CD14-positive monocyte (primary cell): ENCODE data around the gene TBC1D5. TPM values are rescaled to one million over a fixed set of nuclear protein-coding genes. Genes with fewer than 3 reads are reported as not detected.

ENCODE experiments used
- DNase-seq, 3 donors: peaks; one replicate each; pipeline ENCODE4 v3.0.0-alpha.2; 2011 to 2022
- H2AFZ ChIP-seq: 2 replicates; pipeline ENCODE4 v1.6.0; 2012; ENCODE audit warnings: mild to moderate bottlenecking, low read depth, low read length, inconsistent platforms; ENCODE audit not compliant: insufficient read depth, poor library complexity, severe bottlenecking
- H3K27ac ChIP-seq, 2 donors: 1 replicate in 1 of 2; 2 replicates in 1 of 2; pipeline ENCODE4 v1.5.1; 2012 to 2013; ENCODE audit warnings: low read length in 2 of 2, control low read depth in 1 of 2, inconsistent platforms in 1 of 2, low read depth in 1 of 2, mild to moderate bottlenecking in 1 of 2
- H3K27me3 ChIP-seq, 2 donors: one replicate each; pipeline versions ENCODE4 v1.6.0 to v1.6.1; 2011 to 2013; ENCODE audit warnings: low read length in 2 of 2; ENCODE audit not compliant: control insufficient read depth in 2 of 2, insufficient read depth in 2 of 2
- H3K36me3 ChIP-seq, 2 donors: replicated peaks in 1 of 2; 1 replicate in 1 of 2; 2 replicates in 1 of 2; pipeline versions ENCODE4 v1.5.1 to v1.6.1; 2012 to 2013; ENCODE audit warnings: low read length in 2 of 2, control low read depth in 1 of 2, inconsistent platforms in 1 of 2, mild to moderate bottlenecking in 1 of 2; ENCODE audit not compliant: insufficient read depth in 2 of 2, control insufficient read depth in 1 of 2
- H3K4me1 ChIP-seq, 2 donors: 1 replicate in 1 of 2; 2 replicates in 1 of 2; pipeline versions ENCODE4 v1.5.1 to v1.6.1; 2012 to 2013; ENCODE audit warnings: low read length in 2 of 2, control low read depth in 1 of 2, inconsistent platforms in 1 of 2, mild to moderate bottlenecking in 1 of 2, moderate library complexity in 1 of 2; ENCODE audit not compliant: insufficient read depth in 2 of 2, control insufficient read depth in 1 of 2
- H3K4me2 ChIP-seq: replicated peaks from 2 replicates; pipeline ENCODE3; 2012; ENCODE audit warnings: low read length, moderate library complexity, mild to moderate bottlenecking; ENCODE audit not compliant: poor library complexity, severe bottlenecking; ENCODE audit errors: extremely low read depth
- H3K4me3 ChIP-seq, 3 experiments: fragments of 200-600 bp in 1 of 3; sonication (generic) in 1 of 3; replicated peaks in 1 of 3; 1 replicate in 2 of 3; 2 replicates in 1 of 3; pipeline ENCODE4 v1.5.1; 2011 to 2013; ENCODE audit warnings: low read length in 3 of 3, mild to moderate bottlenecking in 3 of 3, control low read depth in 2 of 3, low read depth in 2 of 3, inconsistent platforms in 1 of 3, moderate library complexity in 1 of 3
- H3K79me2 ChIP-seq: 2 replicates; pipeline ENCODE4 v1.6.0; 2012; ENCODE audit warnings: mild to moderate bottlenecking, control low read depth, inconsistent platforms, low read length, moderate library complexity; ENCODE audit not compliant: insufficient read depth
- H3K9ac ChIP-seq: 2 replicates; pipeline ENCODE4 v1.6.0; 2017; ENCODE audit warnings: low read length, mild to moderate bottlenecking; ENCODE audit not compliant: insufficient read depth, poor library complexity, severe bottlenecking
- H3K9me3 ChIP-seq, 2 donors: replicated peaks in 1 of 2; 1 replicate in 1 of 2; 2 replicates in 1 of 2; pipeline versions ENCODE4 v1.5.1 to v1.6.1; 2012 to 2013; ENCODE audit warnings: low read length in 2 of 2, control low read depth in 1 of 2; ENCODE audit not compliant: control insufficient read depth in 1 of 2, insufficient read depth in 1 of 2
- H4K20me1 ChIP-seq: 2 replicates; pipeline ENCODE4 v1.6.0; 2012; ENCODE audit warnings: mild to moderate bottlenecking, low read length, control low read depth, moderate library complexity; ENCODE audit not compliant: insufficient read depth
- H3K27ac Mint-ChIP-seq, 7 donors: one replicate each; pipeline ENCODE4 v1.8.0; 2020; ENCODE audit warnings: mild to moderate bottlenecking in 7 of 7, mixed read lengths in 7 of 7, moderate library complexity in 6 of 7, inconsistent platforms in 2 of 7
- H3K27me3 Mint-ChIP-seq, 3 donors: one replicate each; pipeline ENCODE4 v1.8.0; 2021 to 2022; ENCODE audit warnings: low read depth in 3 of 3, mild to moderate bottlenecking in 3 of 3, mixed read lengths in 3 of 3, moderate library complexity in 3 of 3, inconsistent platforms in 1 of 3
- H3K36me3 Mint-ChIP-seq, 2 donors: one replicate each; pipeline ENCODE4 v1.8.0; 2020; ENCODE audit warnings: mixed read lengths in 2 of 2, inconsistent platforms in 1 of 2, mild to moderate bottlenecking in 1 of 2
- H3K4me1 Mint-ChIP-seq: one replicate; pipeline ENCODE4 v1.8.0; 2020; ENCODE audit warnings: mild to moderate bottlenecking, mixed read lengths
- H3K4me3 Mint-ChIP-seq, 2 donors: one replicate each; pipeline ENCODE4 v1.8.0; 2020; ENCODE audit warnings: mild to moderate bottlenecking in 2 of 2, mixed read lengths in 2 of 2, moderate library complexity in 1 of 2
- H3K9me3 Mint-ChIP-seq, 7 donors: one replicate each; pipeline ENCODE4 v1.8.0; 2020 to 2022; ENCODE audit warnings: mixed read lengths in 7 of 7, mild to moderate bottlenecking in 6 of 7, moderate library complexity in 6 of 7, inconsistent platforms in 2 of 7
- CTCF ChIP-seq: fragments of 200-600 bp; IDR thresholded peaks from one replicate; pipeline ENCODE4 v1.8.0; 2022; ENCODE audit warnings: antibody characterized with exemption, mild to moderate bottlenecking
- WGBS: methylation state at CpG from one replicate; pipeline ENCODE4 v1.1.5; 2013; ENCODE audit warnings: missing lambda C conversion rate; ENCODE audit not compliant: insufficient coverage; 5-methylcytosine and 5-hydroxymethylcytosine counted together
- intact Hi-C, 2 donors: fragments of 100-400 bp; cut with micrococcal nuclease; formaldehyde crosslinking; loops; one replicate each; pipeline versions ENCODE4 v1.15.0 to v1.15.1; 2023
- polyA plus RNA-seq, 3 donors: library from polyadenylated mRNA; depleted of rRNA in 1 of 3; unstranded in 2 of 3; stranded (reverse) in 1 of 3; fragments of 300-500 nt in 2 of 3; fragments of >200 nt in 1 of 3; fragmentation: Illumina TruSeq in 2 of 3; gene quantifications; 1 replicate in 2 of 3; 2 replicates in 1 of 3; pipeline ENCODE4 v1.2.3, GENCODE V29; 2012 to 2021

The TBC1D5 gene
- polyA plus RNA-seq, 3 donors: 17.6 to 35.3 (median 21.0) TPM

DNA sequence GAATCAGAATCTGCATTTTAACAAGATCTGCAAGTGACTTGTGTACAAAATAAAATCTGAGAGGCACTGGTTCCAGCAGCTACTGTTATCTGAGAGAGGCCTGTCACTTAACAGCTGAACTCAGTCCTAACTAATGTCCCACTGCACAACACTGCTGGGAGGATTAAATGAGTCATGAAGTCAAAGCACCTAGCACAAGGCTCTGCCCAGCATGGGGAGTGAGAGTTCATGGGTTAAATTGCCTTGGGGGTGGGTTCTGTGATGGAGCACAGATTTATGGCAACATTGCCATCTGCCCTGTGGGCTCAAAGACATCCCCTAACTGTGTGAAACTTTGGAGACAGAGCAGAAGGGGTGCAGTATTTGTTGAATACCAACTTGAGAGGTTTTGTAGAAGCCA lies 606.7 kb downstream of the TBC1D5 start:
- intact Hi-C loops: no loop called here
- no peaks in the 10 kb centered on the region for H4K20me1 ChIP-seq
- no peaks in the 10 kb centered on the region for H3K4me1 Mint-ChIP-seq
- no peaks in the 10 kb centered on the region for H3K27me3 ChIP-seq
- TF ChIP-seq CTCF: no peak
- H3K9ac ChIP-seq: no peak overlapping the region
- peaks cover 0 to 14% (median 7%) of the 10 kb centered on the region in 7 donors for H3K9me3 Mint-ChIP-seq
- peaks cover 0 to 10% of the 10 kb centered on the region in 2 donors for H3K9me3 ChIP-seq
- no peak overlapping the region for H2AFZ ChIP-seq
- no peaks in the 10 kb centered on the region for H3K36me3 Mint-ChIP-seq
- peaks cover 0 to 5% (median 1%) of the 10 kb centered on the region in 3 donors for H3K27me3 Mint-ChIP-seq
- H3K36me3 ChIP-seq: no peaks in the 10 kb centered on the region
- H3K4me1 ChIP-seq: no peaks in the 10 kb centered on the region
- no peak overlapping the region for H3K4me3 Mint-ChIP-seq
- H3K27ac Mint-ChIP-seq: no peak overlapping the region
- H3K79me2 ChIP-seq: no peaks in the 10 kb centered on the region
- no peak overlapping the region for H3K27ac ChIP-seq
- H3K4me3 ChIP-seq: no peak overlapping the region
- no peak overlapping the region for H3K4me2 ChIP-seq
- DNase-seq: no peak

DNA sequence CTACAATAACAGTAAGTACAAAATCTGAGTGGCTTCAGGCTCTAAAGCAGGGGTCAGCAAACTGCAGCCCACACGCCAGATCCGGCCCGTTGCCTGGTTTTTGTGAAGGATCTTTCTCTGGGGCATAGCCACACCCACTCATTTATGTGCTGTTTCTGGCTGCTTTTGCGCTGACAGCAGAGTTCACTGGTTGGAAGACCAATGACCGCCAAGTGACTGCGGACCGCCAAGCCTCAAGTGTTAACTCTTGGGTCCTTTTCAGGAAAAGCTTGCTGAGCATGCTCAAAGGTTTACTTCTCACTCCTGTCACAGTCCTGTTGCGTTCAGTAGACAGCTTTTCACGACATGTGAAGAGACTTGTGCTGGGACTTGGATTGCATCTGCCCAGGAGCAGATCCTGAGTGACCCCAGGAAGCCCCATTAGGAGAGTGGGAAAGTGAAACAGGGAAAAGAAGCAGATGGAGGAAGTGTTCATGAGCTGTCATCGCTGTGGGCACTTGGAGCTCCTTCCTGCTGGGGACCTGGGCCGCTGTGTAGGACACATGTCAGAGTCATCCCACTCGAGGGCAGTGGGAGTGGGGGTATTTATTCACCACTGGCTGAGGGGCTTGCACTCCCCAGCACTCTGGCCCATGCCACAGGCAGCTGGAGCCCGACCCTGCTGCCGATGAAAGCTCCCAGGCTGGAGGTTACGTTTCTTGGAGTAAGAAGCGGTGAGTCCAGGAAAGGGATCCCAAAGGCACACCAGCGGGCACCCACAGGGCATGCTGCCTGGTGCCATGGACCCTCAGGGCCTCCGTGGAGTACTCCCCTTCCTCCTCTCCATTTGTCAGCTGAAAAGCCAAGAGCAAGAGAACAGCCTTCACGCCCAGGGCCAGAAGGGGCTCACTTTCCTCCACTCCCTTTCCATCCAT lies 608.5 kb downstream of the TBC1D5 start:
- Histone ChIP-seq H3K9ac (no peak overlapping the region), H3K9me3 (peaks cover 0 to 11% of the 10 kb centered on the region in 2 donors), H3K79me2 (no peaks in the 10 kb centered on the region), H2AFZ (no peak overlapping the region), H4K20me1 (no peaks in the 10 kb centered on the region), H3K4me2 (no peak overlapping the region), H3K27ac (no peak overlapping the region), H3K27me3 (no peaks in the 10 kb centered on the region), H3K4me3 (no peak overlapping the region), H3K36me3 (no peaks in the 10 kb centered on the region), H3K4me1 (no peaks in the 10 kb centered on the region)
- intact Hi-C loops: no loop called here
- Mint-ChIP-seq H3K36me3 (no peaks in the 10 kb centered on the region), H3K27ac (peak overlapping the region in 1 of 7 donors; percentile 30), H3K9me3 (peaks cover 4 to 14% (median 8%) of the 10 kb centered on the region in 7 donors), H3K4me1 (no peaks in the 10 kb centered on the region), H3K4me3 (no peak overlapping the region), H3K27me3 (peaks cover 0 to 5% (median 1%) of the 10 kb centered on the region in 3 donors)
- no peak for TF ChIP-seq CTCF
- no peak for DNase-seq
- WGBS: 95% methylated on average over 15 of the region's 19 CpGs
